Measurements from ENCODE around the gene SUMF2. TPM values are rescaled to one million over a fixed set of nuclear protein-coding genes. Genes with fewer than 3 reads are reported as not detected.

SUMF2 gene
- total and polyA plus RNA-seq, 2 of the 13 experiments (the other 11 are each of a cell fraction or from before 2014, with no cell fraction given), result 48.9 to 54.4 TPM

GRCh38 chr7:56079450-56080185 is 15.5 kb downstream of the SUMF2 start (continued):
- TF ChIP-seq ZNF446 (CRISPR knock-in tag; IDR thresholded peaks at IDR 0.05) (no peak), JARID2 (CRISPR knock-in tag; IDR thresholded peaks at IDR 0.05; ENCODE audit: insufficient replicate concordance) (no peak), AKAP8 (CRISPR knock-in tag; IDR thresholded peaks at IDR 0.05) (no peak), CEBPG (CRISPR knock-in tag; IDR thresholded peaks at IDR 0.05) (0 out of 2 replicates have a peak, but pooled peaks have one; percentile 20), RERE (CRISPR knock-in tag; IDR thresholded peaks at IDR 0.05; ENCODE audit: low read depth) (no peak), MIXL1 (CRISPR knock-in tag; IDR thresholded peaks at IDR 0.05) (no peak), KDM3A (CRISPR knock-in tag; IDR thresholded peaks at IDR 0.05; ENCODE audit: low read depth) (no peak), ZNF574 (CRISPR knock-in tag; IDR thresholded peaks at IDR 0.05) (peak; percentile 58; the same call in 1 of the 2 replicates), ZNF468 (CRISPR knock-in tag; IDR thresholded peaks at IDR 0.05) (no peak), REPIN1 (CRISPR knock-in tag; IDR thresholded peaks at IDR 0.05; ENCODE audit: borderline replicate concordance, low read depth) (peak; percentile 64), STAG1 (CRISPR knock-in tag; IDR thresholded peaks at IDR 0.05) (peak; percentile 58), CTCF (CRISPR knock-in tag; IDR thresholded peaks at IDR 0.05) (peak; percentile 73), MED1 (CRISPR knock-in tag; IDR thresholded peaks at IDR 0.05) (no peak), HMGXB3 (CRISPR knock-in tag; IDR thresholded peaks at IDR 0.05; ENCODE audit: borderline replicate concordance) (no peak)

Measured in HepG2 (cell line).